T-helper 1 cell treated with Interleukin-12 subunit alpha and Interleukin-12 subunit beta and Interleukin-4 antibody, amounts not matched to agents 30 μg/mL and 1 μg/mL, for 36 hours (primary cell): Measurements from ENCODE around the gene MYLK2.

Source experiments
- H3K27ac Mint-ChIP-seq: one replicate; pipeline ENCODE4 v1.8.0; 2021; ENCODE audit warnings: mild to moderate bottlenecking, mixed read lengths
- H3K27me3 Mint-ChIP-seq: one replicate; pipeline ENCODE4 v1.8.0; 2021; ENCODE audit warnings: low read depth, mixed read lengths
- H3K36me3 Mint-ChIP-seq: one replicate; pipeline ENCODE4 v1.8.0; 2021; ENCODE audit warnings: low read depth, mixed read lengths
- H3K4me1 Mint-ChIP-seq: one replicate; pipeline ENCODE4 v1.8.0; 2021; ENCODE audit warnings: low read depth, mixed read lengths
- H3K4me3 Mint-ChIP-seq: one replicate; pipeline ENCODE4 v1.8.0; 2021; ENCODE audit warnings: mild to moderate bottlenecking, moderate library complexity, mixed read lengths
- H3K9me3 Mint-ChIP-seq: one replicate; pipeline ENCODE4 v1.8.0; 2021; ENCODE audit warnings: mixed read lengths

MYLK2 gene

GRCh38 chr20:31819083-31819784, at the start of gene MYLK2:
Gene MYLK2 (plus strand): TSS chr20:31819356. CDS start chr20:31819581, 225 bp downstream.
- Mint-ChIP-seq H3K4me1 (no peaks in the 10 kb centered on the region), H3K9me3 (no peaks in the 10 kb centered on the region), H3K36me3 (no peaks in the 10 kb centered on the region), H3K4me3 (no peak within 1 kb of the TSS), H3K27me3 (no peaks in the 10 kb centered on the region), H3K27ac (no peak within 1 kb of the TSS)

GRCh38 chr20:31769681-31770080, 49.5 kb upstream of the MYLK2 start:
- H3K9me3 Mint-ChIP-seq, result no peaks in the 10 kb centered on the region
- no peak overlapping the region for H3K4me3 Mint-ChIP-seq
- peaks cover 8% of the 10 kb centered on the region for H3K4me1 Mint-ChIP-seq
- H3K36me3 Mint-ChIP-seq, result peaks cover 42% of the 10 kb centered on the region
- no peaks in the 10 kb centered on the region for H3K27me3 Mint-ChIP-seq
- peak overlapping the region; percentile 62 for H3K27ac Mint-ChIP-seq

GRCh38 chr20:31770243-31770642, 48.9 kb upstream of the MYLK2 start:
- H3K4me3 Mint-ChIP-seq, result no peak overlapping the region
- H3K9me3 Mint-ChIP-seq, result no peaks in the 10 kb centered on the region
- peaks cover 6% of the 10 kb centered on the region for H3K4me1 Mint-ChIP-seq
- no peaks in the 10 kb centered on the region for H3K27me3 Mint-ChIP-seq
- H3K27ac Mint-ChIP-seq, result no peak overlapping the region
- peaks cover 41% of the 10 kb centered on the region for H3K36me3 Mint-ChIP-seq

- Mint-ChIP-seq H3K4me3 (no peak overlapping the region), H3K27ac (no peak overlapping the region), H3K9me3 (no peaks in the 10 kb centered on the region), H3K4me1 (peaks cover 3% of the 10 kb centered on the region), H3K27me3 (no peaks in the 10 kb centered on the region), H3K36me3 (peaks cover 54% of the 10 kb centered on the region)
These were observed 44.7 kb upstream of the MYLK2 start for GRCh38 chr20:31774408-31774807.

- Mint-ChIP-seq H3K36me3 (peaks cover 47% of the 10 kb centered on the region), H3K4me3 (no peak overlapping the region), H3K27ac (no peak overlapping the region), H3K27me3 (no peaks in the 10 kb centered on the region), H3K9me3 (no peaks in the 10 kb centered on the region), H3K4me1 (no peaks in the 10 kb centered on the region)
These were observed 38.3 kb upstream of the MYLK2 start for GRCh38 chr20:31780839-31781238.

- Mint-ChIP-seq H3K9me3 (no peaks in the 10 kb centered on the region), H3K4me1 (no peaks in the 10 kb centered on the region), H3K27ac (no peak overlapping the region), H3K4me3 (no peak overlapping the region), H3K27me3 (no peaks in the 10 kb centered on the region), H3K36me3 (peaks cover 47% of the 10 kb centered on the region)
These were observed 37.2 kb upstream of the MYLK2 start for GRCh38 chr20:31781945-31782344.

- Mint-ChIP-seq H3K4me1 (no peaks in the 10 kb centered on the region), H3K27me3 (no peaks in the 10 kb centered on the region), H3K36me3 (peaks cover 41% of the 10 kb centered on the region), H3K27ac (no peak overlapping the region), H3K9me3 (no peaks in the 10 kb centered on the region), H3K4me3 (no peak overlapping the region)
These were observed 34.7 kb upstream of the MYLK2 start for GRCh38 chr20:31784354-31785044.

GRCh38 chr20:31785089-31785488, 34.1 kb upstream of the MYLK2 start:
- Mint-ChIP-seq H3K27ac (no peak overlapping the region), H3K27me3 (no peaks in the 10 kb centered on the region), H3K4me3 (no peak overlapping the region), H3K9me3 (no peaks in the 10 kb centered on the region), H3K4me1 (no peaks in the 10 kb centered on the region), H3K36me3 (peaks cover 38% of the 10 kb centered on the region)

- H3K27me3 Mint-ChIP-seq, result no peaks in the 10 kb centered on the region
- no peaks in the 10 kb centered on the region for H3K9me3 Mint-ChIP-seq
- no peak overlapping the region for H3K27ac Mint-ChIP-seq
- H3K4me3 Mint-ChIP-seq, result no peak overlapping the region
- peaks cover 30% of the 10 kb centered on the region for H3K36me3 Mint-ChIP-seq
- H3K4me1 Mint-ChIP-seq, result no peaks in the 10 kb centered on the region
These were observed 30.6 kb upstream of the MYLK2 start for GRCh38 chr20:31788578-31788977.

GRCh38 chr20:31790401-31790800, 28.8 kb upstream of the MYLK2 start:
- H3K27ac Mint-ChIP-seq, result no peak overlapping the region
- no peaks in the 10 kb centered on the region for H3K9me3 Mint-ChIP-seq
- no peaks in the 10 kb centered on the region for H3K27me3 Mint-ChIP-seq
- H3K4me1 Mint-ChIP-seq, result no peaks in the 10 kb centered on the region
- no peak overlapping the region for H3K4me3 Mint-ChIP-seq
- peaks cover 35% of the 10 kb centered on the region for H3K36me3 Mint-ChIP-seq

- Mint-ChIP-seq H3K27ac (no peak overlapping the region), H3K4me3 (no peak overlapping the region), H3K9me3 (no peaks in the 10 kb centered on the region), H3K36me3 (peaks cover 57% of the 10 kb centered on the region), H3K27me3 (no peaks in the 10 kb centered on the region), H3K4me1 (no peaks in the 10 kb centered on the region)
These were observed 21.8 kb upstream of the MYLK2 start for GRCh38 chr20:31797364-31797763.

- peaks cover 11% of the 10 kb centered on the region for H3K4me1 Mint-ChIP-seq
- no peak overlapping the region for H3K27ac Mint-ChIP-seq
- no peaks in the 10 kb centered on the region for H3K27me3 Mint-ChIP-seq
- peaks cover 54% of the 10 kb centered on the region for H3K36me3 Mint-ChIP-seq
- no peaks in the 10 kb centered on the region for H3K9me3 Mint-ChIP-seq
- H3K4me3 Mint-ChIP-seq, result no peak overlapping the region
These were observed 17.6 kb upstream of the MYLK2 start for GRCh38 chr20:31801508-31801907.

GRCh38 chr20:31803552-31804291, 15.4 kb upstream of the MYLK2 start:
- Mint-ChIP-seq H3K9me3 (no peaks in the 10 kb centered on the region), H3K4me3 (no peak overlapping the region), H3K27me3 (no peaks in the 10 kb centered on the region), H3K4me1 (peaks cover 11% of the 10 kb centered on the region), H3K36me3 (peaks cover 44% of the 10 kb centered on the region), H3K27ac (no peak overlapping the region)

GRCh38 chr20:31806564-31807355, 12.4 kb upstream of the MYLK2 start:
- H3K36me3 Mint-ChIP-seq, result peaks cover 28% of the 10 kb centered on the region
- peak overlapping the region; percentile 8 for H3K27ac Mint-ChIP-seq
- H3K27me3 Mint-ChIP-seq, result no peaks in the 10 kb centered on the region
- no peak overlapping the region for H3K4me3 Mint-ChIP-seq
- H3K4me1 Mint-ChIP-seq, result peaks cover 11% of the 10 kb centered on the region
- no peaks in the 10 kb centered on the region for H3K9me3 Mint-ChIP-seq
